H1 (cell line): ENCODE data around the gene ZNF593. TPM values are rescaled to one million over a fixed set of nuclear protein-coding genes. Genes with fewer than 3 reads are reported as not detected.

ENCODE experiments used
- CTCF ChIA-PET: fragments of 300-600 bp; sonication (Branson Sonifier 250); formaldehyde crosslinking; loops from one replicate; lab custom pipeline; 2021; ENCODE audit not compliant: partially characterized antibody; lab: Charles Lee
- POLR2A ChIA-PET: fragments of 300-600 bp; sonication (Branson Sonifier 250); formaldehyde crosslinking; loops from one replicate; lab custom pipeline; 2021; ENCODE audit warnings: inconsistent platforms; ENCODE audit not compliant: partially characterized antibody; lab: Charles Lee
- DNase-seq, 2 experiments: peaks; one replicate each; pipeline versions ENCODE4 v3.0.0 to v3.0.0-alpha.2; 2010 to 2022; ENCODE audit warnings: low spot score in 2 of 2, low read depth in 1 of 2, mixed read lengths in 1 of 2
- FAIRE-seq: peaks from 2 replicates; lab custom pipeline; 2011; peaks lifted over from hg19 to GRCh38; lab: Jason Lieb, UNC
- H2AFZ ChIP-seq: 2 replicates; pipeline ENCODE4 v1.8.1; 2012; ENCODE audit warnings: low read length, inconsistent platforms
- H2AK5ac ChIP-seq: 2 replicates; pipeline ENCODE4 v1.6.1; 2013; ENCODE audit warnings: low read depth, low read length
- H2BK120ac ChIP-seq: replicated peaks from 2 replicates; pipeline ENCODE3; 2013; ENCODE audit warnings: low read depth, low read length, inconsistent platforms
- H2BK12ac ChIP-seq: 2 replicates; pipeline ENCODE4 v1.6.1; 2013; ENCODE audit warnings: low read depth, low read length
- H2BK15ac ChIP-seq: 2 replicates; pipeline ENCODE4 v1.6.1; 2013; ENCODE audit warnings: low read length
- H2BK20ac ChIP-seq: 2 replicates; pipeline ENCODE4 v1.6.1; 2013; ENCODE audit warnings: low read length
- H2BK5ac ChIP-seq: 2 replicates; pipeline ENCODE4 v1.6.1; 2013; ENCODE audit warnings: low read depth, low read length
- H3K14ac ChIP-seq: 2 replicates; pipeline ENCODE4 v1.6.1; 2013; ENCODE audit warnings: inconsistent platforms; ENCODE audit not compliant: insufficient read length
- H3K18ac ChIP-seq: 2 replicates; pipeline ENCODE4 v1.6.1; 2013; ENCODE audit warnings: low read length; ENCODE audit errors: extremely low read depth
- H3K23ac ChIP-seq: 2 replicates; pipeline ENCODE4 v1.6.1; 2013; ENCODE audit warnings: inconsistent platforms; ENCODE audit not compliant: insufficient read length
- H3K23me2 ChIP-seq: 2 replicates; pipeline ENCODE4 v1.6.1; 2013; ENCODE audit warnings: low read depth, low read length
- H3K27ac ChIP-seq: 2 replicates; pipeline ENCODE4 v1.6.1; 2011; ENCODE audit warnings: low read depth, low read length, inconsistent platforms
- H3K27me3 ChIP-seq, 4 experiments: replicated peaks in 1 of 4; 1 replicate in 1 of 4; 2 replicates in 3 of 4; pipeline versions ENCODE4 v1.6.1 to v1.8.1; 2011 to 2013; ENCODE audit warnings: low read length in 3 of 4, mild to moderate bottlenecking in 3 of 4, inconsistent platforms in 2 of 4, mixed read lengths in 2 of 4, moderate library complexity in 1 of 4; ENCODE audit not compliant: control insufficient read depth in 3 of 4, insufficient read depth in 3 of 4; ENCODE audit errors: extremely low read depth in 1 of 4
- H3K36me3 ChIP-seq, 4 experiments: 2 replicates each; pipeline versions ENCODE4 v1.6.1 to v1.8.1; 2011 to 2013; ENCODE audit warnings: mild to moderate bottlenecking in 4 of 4, low read length in 3 of 4, moderate library complexity in 2 of 4, control low read depth in 1 of 4, inconsistent platforms in 1 of 4; ENCODE audit not compliant: insufficient read depth in 4 of 4, control insufficient read depth in 2 of 4
- H3K4ac ChIP-seq: replicated peaks from 2 replicates; pipeline ENCODE3; 2013; ENCODE audit warnings: low read length, low read depth, mixed read lengths, inconsistent platforms; ENCODE audit not compliant: insufficient read length
- H3K4me1 ChIP-seq, 4 experiments: replicated peaks in 1 of 4; 1 replicate in 1 of 4; 2 replicates in 3 of 4; pipeline versions ENCODE4 v1.6.1 to v1.8.1; 2011 to 2013; ENCODE audit warnings: low read length in 3 of 4, inconsistent platforms in 2 of 4, mixed read lengths in 1 of 4; ENCODE audit not compliant: insufficient read depth in 4 of 4, control insufficient read depth in 3 of 4
- H3K4me2 ChIP-seq, 2 experiments: 2 replicates each; pipeline versions ENCODE4 v1.6.1 to v1.8.1; 2011 to 2013; ENCODE audit warnings: low read depth in 2 of 2, low read length in 2 of 2, control low read depth in 1 of 2, inconsistent platforms in 1 of 2, mild to moderate bottlenecking in 1 of 2; ENCODE audit not compliant: insufficient read depth in 1 of 2
- H3K4me3 ChIP-seq, 4 experiments: fragments of 200-600, 300-600 bp in 1 of 4; sonication (generic), shearing (Covaris generic), sonication (Bioruptor Twin) in 1 of 4; 2 replicates each; pipeline versions ENCODE4 v1.5.1 to v1.8.1; 2011 to 2016; ENCODE audit warnings: low read length in 4 of 4, low read depth in 3 of 4, control low read depth in 2 of 4, inconsistent platforms in 2 of 4, mild to moderate bottlenecking in 2 of 4, mixed read lengths in 1 of 4, moderate library complexity in 1 of 4; ENCODE audit not compliant: insufficient read depth in 2 of 4; ENCODE audit errors: extremely low read depth in 1 of 4
- H3K56ac ChIP-seq: replicated peaks from 2 replicates; pipeline ENCODE3; 2013; ENCODE audit warnings: low read depth, mild to moderate bottlenecking, mixed read lengths, low read length, inconsistent platforms; ENCODE audit not compliant: insufficient read length
- H3K79me1 ChIP-seq: 2 replicates; pipeline ENCODE4 v1.6.1; 2013; ENCODE audit warnings: low read depth, low read length, control low read depth
- H3K79me2 ChIP-seq, 2 experiments: 2 replicates each; pipeline versions ENCODE4 v1.6.1 to v1.8.1; 2012 to 2013; ENCODE audit warnings: low read length in 2 of 2, mild to moderate bottlenecking in 2 of 2, inconsistent platforms in 1 of 2; ENCODE audit not compliant: insufficient read depth in 2 of 2, control insufficient read depth in 1 of 2
- H3K9ac ChIP-seq, 4 experiments: replicated peaks in 1 of 4; 1 replicate in 1 of 4; 2 replicates in 3 of 4; pipeline versions ENCODE4 v1.6.1 to v1.8.1; 2011 to 2013; ENCODE audit warnings: low read depth in 3 of 4, low read length in 3 of 4, control low read depth in 2 of 4, mild to moderate bottlenecking in 2 of 4, moderate library complexity in 2 of 4, inconsistent platforms in 1 of 4; ENCODE audit errors: extremely low read depth in 1 of 4
- H3K9me3 ChIP-seq, 2 experiments: 2 replicates each; pipeline versions ENCODE4 v1.6.1 to v1.8.1; 2012 to 2013; ENCODE audit warnings: mild to moderate bottlenecking in 2 of 2, moderate library complexity in 2 of 2, control low read depth in 1 of 2, inconsistent platforms in 1 of 2, low read depth in 1 of 2, low read length in 1 of 2, mixed read lengths in 1 of 2; ENCODE audit not compliant: insufficient read depth in 2 of 2
- H4K20me1 ChIP-seq, 2 experiments: replicated peaks in 1 of 2; 2 replicates each; pipeline versions ENCODE3 to v1.8.1; 2011 to 2013; ENCODE audit warnings: inconsistent platforms in 2 of 2, low read length in 2 of 2, mild to moderate bottlenecking in 1 of 2; ENCODE audit not compliant: insufficient read depth in 2 of 2, control insufficient read depth in 1 of 2
- H4K5ac ChIP-seq: 2 replicates; pipeline ENCODE4 v1.6.1; 2013; ENCODE audit warnings: low read length, low read depth, mixed read lengths, inconsistent platforms; ENCODE audit not compliant: insufficient read length
- H4K8ac ChIP-seq: 2 replicates; pipeline ENCODE4 v1.8.0; 2013; ENCODE audit warnings: mild to moderate bottlenecking, moderate library complexity, low read length, inconsistent platforms; ENCODE audit not compliant: insufficient read depth; ENCODE audit errors: extremely low read depth
- H4K91ac ChIP-seq: replicated peaks from 2 replicates; pipeline ENCODE3; 2013; ENCODE audit warnings: low read length, mixed read lengths, inconsistent platforms; ENCODE audit not compliant: insufficient read length
- HDAC2 ChIP-seq, 2 experiments: fragments of 300-600 bp in 1 of 2; sonication (generic) in 1 of 2; IDR thresholded peaks; 2 replicates each; pipeline ENCODE4 v1.6.1; 2011 to 2012; ENCODE audit warnings: low read depth in 2 of 2, low read length in 2 of 2, mild to moderate bottlenecking in 2 of 2, moderate library complexity in 2 of 2, borderline replicate concordance in 1 of 2, inconsistent platforms in 1 of 2
- WGBS, 2 experiments: shearing (Covaris generic) in 1 of 2; methylation state at CpG; one replicate each; pipeline versions ENCODE4 v1.1.6 to v1.1.7; 2013 to 2015; ENCODE audit warnings: low lambda C conversion rate in 2 of 2, mixed read lengths in 2 of 2, inconsistent platforms in 1 of 2, low coverage in 1 of 2, missing lambda C conversion rate in 1 of 2; ENCODE audit not compliant: insufficient replicate concordance in 2 of 2, insufficient coverage in 1 of 2, insufficient read length in 1 of 2; ENCODE audit errors: extremely low coverage in 1 of 2, missing lambda C conversion rate in 1 of 2; 5-methylcytosine and 5-hydroxymethylcytosine counted together
- polyA plus RNA-seq, 7 experiments: library from polyadenylated mRNA; depleted of rRNA in 3 of 7; stranded (reverse) in 5 of 7; unstranded in 2 of 7; fragments of >200 nt in 5 of 7; fragments of 200-250 nt in 2 of 7; gene quantifications; 1 replicate in 5 of 7; 2 replicates in 1 of 7; 4 replicates in 1 of 7; pipeline versions ENCODE4 v1.2.1 to v1.2.3, GENCODE V29; 2011 to 2013; ENCODE audit warnings: missing spikeins in 2 of 7, mixed read lengths in 2 of 7
- total RNA-seq: library from RNA; stranded (reverse); fragmentation: NEBNext Ultra II Directional; extraction: Animal tissue kit (Norgen Biotek cat#: 25700); gene quantifications from 2 replicates; pipeline ENCODE4 v1.2.1, GENCODE V29; 2021

Gene ZNF593
- total and polyA plus RNA-seq, 2 of the 8 experiments (the other 6 are each of a cell fraction or from before 2014, with no cell fraction given): 38.2 to 68.0 TPM

- Histone ChIP-seq H3K4ac (peak overlapping the region; percentile 44), H2BK20ac (no peak overlapping the region), H3K23ac (no peak overlapping the region), H2BK5ac (0 out of 2 replicates have a peak overlapping the region, but pooled peaks have one; percentile 18), H3K27ac (no peak overlapping the region), H3K56ac (no peak overlapping the region), H3K4me2 (no peak overlapping the region), H3K79me2 (no peaks in the 10 kb centered on the region), H3K14ac (no peak overlapping the region), H4K91ac (no peak overlapping the region), H3K36me3 (0 out of 8 replicates have a peak, but pooled peaks cover 0 to 6% (median 0%) of the 10 kb centered on the region in 4 experiments), H3K4me3 (no peak overlapping the region), H3K27me3 (no peaks in the 10 kb centered on the region), H3K18ac (no peak overlapping the region), H2BK120ac (no peak overlapping the region), H2AFZ (no peak overlapping the region), H4K20me1 (no peaks in the 10 kb centered on the region), H3K79me1 (no peaks in the 10 kb centered on the region), H4K8ac (no peak overlapping the region), H3K4me1 (peaks cover 0 to 7% (median 2%) of the 10 kb centered on the region in 4 experiments; a peak in 3 of 7 replicates), H2BK15ac (no peak overlapping the region; the same call in 1 of the 2 replicates), H3K9ac (no peak overlapping the region), H3K9me3 (no peaks in the 10 kb centered on the region), H2BK12ac (no peak overlapping the region), H3K23me2 (no peaks in the 10 kb centered on the region; the same call in 1 of the 2 replicates), H4K5ac (no peak overlapping the region), H2AK5ac (no peak overlapping the region)
- FAIRE-seq (no peak), DNase-seq (no peak)
- CTCF ChIA-PET: interaction anchor here (0.6 to 12.6 kb wide), 9 partner anchors 12 to 345 kb away, joined by 3 to 159 read pairs (median 9); partner anchors contain the start of genes C1orf232, CEP85, CNKSR1 and ZNF593
- WGBS, 2 experiments: 82% methylated on average over 3 of the region's 3 CpGs; no CpG with 5 or more reads in 1 of the 2 experiments
- POLR2A ChIA-PET: interaction anchor here (0.6 to 3.2 kb wide), 3 partner anchors 13 to 88 kb away, joined by 3 to 22 read pairs (median 4); partner anchors contain the start of genes CEP85, CNKSR1 and SH3BGRL3
- TF ChIP-seq HDAC2 (IDR thresholded peaks at IDR 0.05; ENCODE audit: borderline replicate concordance in 1 of 2, low read depth in 2 of 2, low read length in 2 of 2): no peak
These were observed 22.0 kb downstream of the ZNF593 start for GRCh38 chr1:26191739-26192138.
